Ovary (tissue), 3 donors: ENCODE measurements around the gene PLCE1.

Experiments used
- POLR2A ChIP-seq: fragments of 450-650 bp; IDR thresholded peaks from one replicate; pipeline ENCODE4 v1.6.1; 2017; ENCODE audit warnings: antibody characterized with exemption, mild to moderate bottlenecking, moderate library complexity
- TF ChIP-seq, protein P1 (sequence below), 3 donors: fragments of 450-650 bp in 2 of 3; fragments of 200-600 bp in 1 of 3; IDR thresholded peaks; one replicate each; pipeline versions ENCODE4 v1.5.1 to v1.8.0; 2016 to 2022; ENCODE audit warnings: antibody characterized with exemption in 3 of 3, mild to moderate bottlenecking in 1 of 3
- donor health status: DM: no; HTN: no; CAD: no.

DNA sequence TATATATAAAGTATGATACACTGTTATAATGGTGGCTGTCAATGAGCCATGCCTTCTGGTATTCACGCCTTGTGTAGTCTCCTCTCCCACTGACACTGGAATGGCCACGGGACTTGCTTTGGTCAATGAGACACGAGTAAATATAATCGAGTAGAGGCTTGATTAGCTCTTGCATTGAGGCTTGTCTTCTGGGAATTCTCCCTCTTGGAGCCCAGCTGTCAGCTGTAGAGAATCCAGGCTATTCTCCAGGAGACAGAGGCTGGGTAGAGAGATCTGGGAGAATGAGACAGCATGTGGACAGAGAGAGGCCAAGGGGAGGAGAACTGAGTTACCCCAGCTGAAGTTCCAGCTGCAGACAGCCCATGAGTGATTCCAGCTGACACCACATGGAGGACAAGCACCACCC is 25.2 kb upstream of the PLCE1 start:
- no peak for TF ChIP-seq POLR2A
- TF ChIP-seq, protein P1, sequence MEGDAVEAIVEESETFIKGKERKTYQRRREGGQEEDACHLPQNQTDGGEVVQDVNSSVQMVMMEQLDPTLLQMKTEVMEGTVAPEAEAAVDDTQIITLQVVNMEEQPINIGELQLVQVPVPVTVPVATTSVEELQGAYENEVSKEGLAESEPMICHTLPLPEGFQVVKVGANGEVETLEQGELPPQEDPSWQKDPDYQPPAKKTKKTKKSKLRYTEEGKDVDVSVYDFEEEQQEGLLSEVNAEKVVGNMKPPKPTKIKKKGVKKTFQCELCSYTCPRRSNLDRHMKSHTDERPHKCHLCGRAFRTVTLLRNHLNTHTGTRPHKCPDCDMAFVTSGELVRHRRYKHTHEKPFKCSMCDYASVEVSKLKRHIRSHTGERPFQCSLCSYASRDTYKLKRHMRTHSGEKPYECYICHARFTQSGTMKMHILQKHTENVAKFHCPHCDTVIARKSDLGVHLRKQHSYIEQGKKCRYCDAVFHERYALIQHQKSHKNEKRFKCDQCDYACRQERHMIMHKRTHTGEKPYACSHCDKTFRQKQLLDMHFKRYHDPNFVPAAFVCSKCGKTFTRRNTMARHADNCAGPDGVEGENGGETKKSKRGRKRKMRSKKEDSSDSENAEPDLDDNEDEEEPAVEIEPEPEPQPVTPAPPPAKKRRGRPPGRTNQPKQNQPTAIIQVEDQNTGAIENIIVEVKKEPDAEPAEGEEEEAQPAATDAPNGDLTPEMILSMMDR (IDR thresholded peaks at IDR 0.05): no peak
